Upper lobe of left lung (tissue), 6 donors: ENCODE data around the gene PTPRF. TPM values are rescaled to one million over a fixed set of nuclear protein-coding genes. Genes with fewer than 3 reads are reported as not detected.

Experiments
- ATAC-seq, 2 donors: fragments of 200-7000 bp; cut with Tn5 transposase; one replicate each; pipeline ENCODE4 v1.9.1; 2022; ENCODE audit warnings: mild to moderate bottlenecking in 2 of 2, moderate library complexity in 2 of 2; ENCODE audit not compliant: low FRiP score in 2 of 2
- DNase-seq, 2 donors: peaks; one replicate each; pipeline ENCODE4 v3.0.0-alpha.2; 2019 to 2020
- H3K27ac ChIP-seq, 4 donors: fragments of 200-600 bp; sonication (generic); one replicate each; pipeline ENCODE4 v1.5.1; 2016 to 2019
- H3K27me3 ChIP-seq, 4 donors: fragments of 200-600 bp; sonication (generic); one replicate each; pipeline ENCODE4 v1.5.1; 2017 to 2019
- H3K36me3 ChIP-seq, 4 donors: fragments of 200-600 bp; sonication (generic); one replicate each; pipeline ENCODE4 v1.5.1; 2016 to 2019
- H3K4me1 ChIP-seq, 4 donors: fragments of 200-600 bp; sonication (generic); one replicate each; pipeline ENCODE4 v1.5.1; 2018 to 2019
- H3K4me3 ChIP-seq, 4 donors: fragments of 200-600 bp; sonication (generic); one replicate each; pipeline ENCODE4 v1.5.1; 2017 to 2019; ENCODE audit warnings: mild to moderate bottlenecking in 2 of 4, moderate library complexity in 1 of 4
- H3K9me3 ChIP-seq, 4 donors: fragments of 200-600 bp; sonication (generic); one replicate each; pipeline ENCODE4 v1.5.1; 2018 to 2019
- CTCF ChIP-seq, 6 experiments: fragments of 450-650 bp in 4 of 6; fragments of 200-600 bp in 2 of 6; sonication (generic) in 2 of 6; IDR thresholded peaks; one replicate each; pipeline ENCODE4 v1.5.1; 2016 to 2019; ENCODE audit warnings: antibody characterized with exemption in 6 of 6
- EP300 ChIP-seq, 4 donors: sonication (generic); formaldehyde crosslinking; IDR thresholded peaks; one replicate each; pipeline ENCODE4 v1.5.1; 2017; ENCODE audit warnings: antibody characterized with exemption in 4 of 4, control low read depth in 2 of 4
- POLR2A ChIP-seq, 4 donors: fragments of 450-650 bp; IDR thresholded peaks; one replicate each; pipeline ENCODE4 v1.5.1; 2016 to 2017; ENCODE audit warnings: antibody characterized with exemption in 4 of 4, mild to moderate bottlenecking in 2 of 4
- POLR2AphosphoS5 ChIP-seq, 2 donors: sonication (generic); formaldehyde crosslinking; IDR thresholded peaks; one replicate each; pipeline ENCODE4 v1.5.1; 2017; ENCODE audit warnings: antibody characterized with exemption in 2 of 2
- WGBS, 2 donors: methylation state at CpG; one replicate each; pipeline ENCODE4 v1.1.5; 2017 to 2018; 5-methylcytosine and 5-hydroxymethylcytosine counted together
- total RNA-seq, 6 donors: library from RNA; depleted of rRNA in 4 of 6; stranded (reverse); fragments of >200 nt in 4 of 6; gene quantifications; one replicate each; pipeline versions ENCODE4 v1.1.0 to v1.2.1, GENCODE V29; 2016 to 2021
- donor health status: DM: no; HTN: no; CAD: no; lungs with moderate emphysema.
- donor health status: DM: no; HTN: yes; CAD: no; lungs with severe emphysema.

Gene PTPRF
- total RNA-seq, result 100 to 1,000 TPM; 133 to 201 (median 171) TPM

GRCh38 chr1:43530483-43531106 is at the start of gene PTPRF:
Gene PTPRF, plus strand, starts transcription at chr1:43530883. Its CDS starts 14,193 bp downstream, at chr1:43545076.
- ATAC-seq, result peak in 1 of 2 donors; percentile 75
- Histone ChIP-seq H3K36me3 (no peaks in the 10 kb centered on the region), H3K4me1 (peaks cover 11 to 42% (median 29%) of the 10 kb centered on the region in 4 donors), H3K9me3 (no peaks in the 10 kb centered on the region), H3K4me3 (peak within 1 kb of the TSS; percentile 74 to 88 (median 80)), H3K27me3 (no peaks in the 10 kb centered on the region), H3K27ac (peak within 1 kb of the TSS; percentile 74 to 89 (median 75))
- WGBS, 2 donors, result 0 to 2% methylated on average over 1 to 7 of the region's 58 CpGs
- TF ChIP-seq CTCF (IDR thresholded peaks at IDR 0.05) (peak in 1 of 6 experiments; percentile 10), EP300 (IDR thresholded peaks at IDR 0.05) (no peak), POLR2AphosphoS5 (IDR thresholded peaks at IDR 0.05) (no peak), POLR2A (IDR thresholded peaks at IDR 0.05) (peak in 1 of 4 donors; percentile 48)
- DNase-seq, result peak; percentile 71 to 95

- Histone ChIP-seq H3K9me3 (no peaks in the 10 kb centered on the region), H3K4me3 (no peak overlapping the region), H3K36me3 (no peaks in the 10 kb centered on the region), H3K27me3 (no peaks in the 10 kb centered on the region), H3K27ac (no peak overlapping the region), H3K4me1 (no peaks in the 10 kb centered on the region)
- ATAC-seq (no peak), DNase-seq (no peak)
- WGBS, 2 donors, result 61 to 74% methylated on average over 2 of the region's 2 CpGs
- TF ChIP-seq CTCF (IDR thresholded peaks at IDR 0.05), result no peak
- TF ChIP-seq POLR2AphosphoS5 (IDR thresholded peaks at IDR 0.05), result no peak
- no peak for TF ChIP-seq POLR2A (IDR thresholded peaks at IDR 0.05)
- no peak for TF ChIP-seq EP300 (IDR thresholded peaks at IDR 0.05)
These were observed 49.2 kb upstream of the PTPRF start for GRCh38 chr1:43481491-43481890.

DNA sequence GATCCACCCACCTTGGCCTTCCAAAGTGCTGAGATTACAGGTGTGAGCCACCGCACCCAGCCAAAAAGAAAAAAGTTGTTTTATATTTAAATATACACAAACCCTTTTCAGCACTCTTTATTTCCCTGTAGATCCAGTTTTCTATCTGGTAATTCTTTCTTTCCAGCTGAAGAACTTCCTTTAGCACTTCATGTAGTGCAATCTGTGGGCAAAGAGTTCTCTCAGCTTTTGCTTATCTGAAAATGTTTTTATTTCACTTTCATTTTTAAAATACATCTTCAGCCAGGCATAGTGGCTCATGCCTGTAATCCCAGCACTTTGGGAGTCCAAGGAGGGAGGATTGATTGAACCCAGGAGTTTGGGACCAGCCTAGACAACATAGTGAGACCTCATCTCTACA is 48.5 kb upstream of the PTPRF start:
- peak overlapping the region; percentile 2 to 67 (median 58) for H3K27ac ChIP-seq
- H3K9me3 ChIP-seq, result peaks cover 0 to under 1% (median 0%) of the 10 kb centered on the region in 4 donors
- no peak overlapping the region for H3K4me3 ChIP-seq
- no peak for DNase-seq
- ATAC-seq, result no peak
- no peaks in the 10 kb centered on the region for H3K4me1 ChIP-seq
- 56 to 59% methylated on average over 1 of the region's 1 CpG for WGBS, 2 donors
- TF ChIP-seq CTCF (IDR thresholded peaks at IDR 0.05) (no peak), EP300 (IDR thresholded peaks at IDR 0.05) (no peak), POLR2A (IDR thresholded peaks at IDR 0.05) (no peak), POLR2AphosphoS5 (IDR thresholded peaks at IDR 0.05) (no peak)
- H3K36me3 ChIP-seq, result no peaks in the 10 kb centered on the region
- H3K27me3 ChIP-seq, result no peaks in the 10 kb centered on the region

DNA sequence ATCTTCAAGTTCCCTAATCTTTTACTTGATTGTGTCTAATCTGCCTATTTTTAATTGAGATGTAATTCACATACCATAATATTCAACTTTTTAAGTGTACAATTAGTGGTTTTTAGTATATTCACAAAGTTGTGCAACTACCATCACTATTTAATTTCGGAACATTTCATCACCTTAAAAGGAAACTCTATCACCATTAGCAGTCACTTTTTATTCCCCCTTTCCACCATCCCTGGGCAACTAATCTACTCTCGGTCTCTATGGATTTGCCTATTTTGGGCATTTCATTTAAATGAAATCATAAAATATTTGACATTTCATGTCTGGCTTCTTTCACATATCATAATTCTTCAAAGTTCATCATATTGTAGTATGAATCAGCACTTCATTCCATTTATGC is 46.3 kb upstream of the PTPRF start:
- no peaks in the 10 kb centered on the region for H3K36me3 ChIP-seq
- no peak for ATAC-seq
- no peak for DNase-seq
- no peak overlapping the region for H3K4me3 ChIP-seq
- WGBS, 2 donors, result 78 to 87% methylated on average over 2 of the region's 2 CpGs
- peaks cover 6 to 13% (median 11%) of the 10 kb centered on the region in 4 donors for H3K9me3 ChIP-seq
- TF ChIP-seq POLR2A (IDR thresholded peaks at IDR 0.05) (no peak), POLR2AphosphoS5 (IDR thresholded peaks at IDR 0.05) (no peak), EP300 (IDR thresholded peaks at IDR 0.05) (no peak), CTCF (IDR thresholded peaks at IDR 0.05) (no peak)
- no peaks in the 10 kb centered on the region for H3K27me3 ChIP-seq
- no peak overlapping the region for H3K27ac ChIP-seq
- no peaks in the 10 kb centered on the region for H3K4me1 ChIP-seq

DNA sequence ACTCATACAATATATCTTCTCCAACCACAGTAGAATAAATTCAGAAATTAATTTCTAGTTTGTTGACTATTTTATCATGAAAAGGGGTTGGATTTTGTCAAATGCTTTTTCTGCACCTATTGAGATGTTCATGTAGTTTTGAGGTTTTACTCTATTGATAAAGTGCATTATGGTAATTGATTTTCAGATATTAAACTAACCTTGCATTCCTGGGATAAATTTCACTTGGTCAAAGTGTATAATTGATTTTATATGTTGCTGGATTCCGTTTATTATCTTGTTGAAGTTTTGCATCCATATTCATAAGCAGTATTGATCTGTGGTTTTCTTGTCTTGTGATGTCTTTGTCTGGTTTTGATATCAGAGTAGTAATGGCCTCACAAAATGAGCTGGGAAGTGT is 42.5 kb upstream of the PTPRF start:
- no peak for TF ChIP-seq EP300 (IDR thresholded peaks at IDR 0.05)
- TF ChIP-seq CTCF (IDR thresholded peaks at IDR 0.05), result no peak
- no peak for TF ChIP-seq POLR2A (IDR thresholded peaks at IDR 0.05)
- no peak for TF ChIP-seq POLR2AphosphoS5 (IDR thresholded peaks at IDR 0.05)
- Histone ChIP-seq H3K27ac (no peak overlapping the region), H3K4me3 (no peak overlapping the region), H3K36me3 (no peaks in the 10 kb centered on the region), H3K9me3 (peaks cover 6 to 20% (median 19%) of the 10 kb centered on the region in 4 donors), H3K27me3 (no peaks in the 10 kb centered on the region), H3K4me1 (peaks cover 0 to 7% (median 5%) of the 10 kb centered on the region in 4 donors)
- 67 to 72% methylated on average over 1 of the region's 1 CpG for WGBS, 2 donors
- no peak for DNase-seq
- ATAC-seq, result no peak
